Body of pancreas (tissue), 4 donors: ENCODE data around the gene ARSG.

Experiments
- POLR2A ChIP-seq, 3 donors: fragments of 450-650 bp; IDR thresholded peaks; one replicate each; pipeline ENCODE4 v1.6.1; 2016; ENCODE audit warnings: antibody characterized with exemption in 3 of 3, mild to moderate bottlenecking in 2 of 3
- TF ChIP-seq, protein P1 (sequence below), 7 experiments: fragments of 450-650 bp in 4 of 7; fragments of 200-600 bp in 3 of 7; sonication (generic) in 3 of 7; IDR thresholded peaks; one replicate each; pipeline ENCODE4 v1.5.1; 2016 to 2019; ENCODE audit warnings: antibody characterized with exemption in 7 of 7

DNA sequence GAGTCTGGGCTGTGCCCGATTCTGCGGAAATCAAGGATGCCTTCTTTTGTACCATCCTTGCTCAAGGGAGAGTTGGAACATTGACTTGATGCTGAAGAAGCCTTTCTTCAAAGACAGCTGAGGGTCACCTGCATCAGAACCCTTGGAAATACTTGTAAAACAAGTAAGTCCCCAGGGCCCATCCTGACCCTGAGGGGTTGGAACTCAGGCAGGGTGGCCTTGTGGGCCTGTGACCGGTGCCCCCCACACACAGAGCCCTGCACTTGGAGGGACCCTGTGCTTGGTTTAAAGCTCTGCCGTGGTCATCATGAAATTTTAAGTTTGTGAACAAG lies 109.1 kb downstream of the ARSG start:
- TF ChIP-seq, protein P1, sequence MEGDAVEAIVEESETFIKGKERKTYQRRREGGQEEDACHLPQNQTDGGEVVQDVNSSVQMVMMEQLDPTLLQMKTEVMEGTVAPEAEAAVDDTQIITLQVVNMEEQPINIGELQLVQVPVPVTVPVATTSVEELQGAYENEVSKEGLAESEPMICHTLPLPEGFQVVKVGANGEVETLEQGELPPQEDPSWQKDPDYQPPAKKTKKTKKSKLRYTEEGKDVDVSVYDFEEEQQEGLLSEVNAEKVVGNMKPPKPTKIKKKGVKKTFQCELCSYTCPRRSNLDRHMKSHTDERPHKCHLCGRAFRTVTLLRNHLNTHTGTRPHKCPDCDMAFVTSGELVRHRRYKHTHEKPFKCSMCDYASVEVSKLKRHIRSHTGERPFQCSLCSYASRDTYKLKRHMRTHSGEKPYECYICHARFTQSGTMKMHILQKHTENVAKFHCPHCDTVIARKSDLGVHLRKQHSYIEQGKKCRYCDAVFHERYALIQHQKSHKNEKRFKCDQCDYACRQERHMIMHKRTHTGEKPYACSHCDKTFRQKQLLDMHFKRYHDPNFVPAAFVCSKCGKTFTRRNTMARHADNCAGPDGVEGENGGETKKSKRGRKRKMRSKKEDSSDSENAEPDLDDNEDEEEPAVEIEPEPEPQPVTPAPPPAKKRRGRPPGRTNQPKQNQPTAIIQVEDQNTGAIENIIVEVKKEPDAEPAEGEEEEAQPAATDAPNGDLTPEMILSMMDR (IDR thresholded peaks at IDR 0.05) = no peak
- TF ChIP-seq POLR2A (IDR thresholded peaks at IDR 0.05) = no peak
